GM12878 (cell line): ENCODE data around the gene DHPS. TPM values are rescaled to one million over a fixed set of nuclear protein-coding genes. Genes with fewer than 3 reads are reported as not detected.

Experiments used
- BCL11A ChIP-seq: IDR thresholded peaks from 2 replicates; pipeline ENCODE4 v1.6.1; 2011; ENCODE audit warnings: low read depth, low read length
- CBX3 ChIP-seq: fragments of 200-600 bp; sonication (generic); IDR thresholded peaks from 2 replicates; pipeline ENCODE4 v1.6.1; 2016; ENCODE audit warnings: low read depth, borderline replicate concordance
- CHD1 ChIP-seq: IDR thresholded peaks from 2 replicates; pipeline ENCODE4 v1.6.1; 2012; ENCODE audit warnings: low read depth, low read length, improper control_type of control experiment
- EP300 ChIP-seq, 2 experiments: fragments of 150-350 bp in 1 of 2; IDR thresholded peaks; 2 replicates each; pipeline ENCODE4 v1.6.1; 2011 to 2012; ENCODE audit warnings: low read depth in 2 of 2, low read length in 2 of 2, borderline replicate concordance in 1 of 2, improper control_type of control experiment in 1 of 2, inconsistent platforms in 1 of 2; ENCODE audit not compliant: control insufficient read depth in 1 of 2
- FOXM1 ChIP-seq: IDR thresholded peaks from 2 replicates; pipeline ENCODE4 v1.6.1; 2012; ENCODE audit warnings: low read depth, mild to moderate bottlenecking, inconsistent platforms, low read length, moderate library complexity
- MYB ChIP-seq: fragments of 150-350 bp; IDR thresholded peaks from 2 replicates; pipeline ENCODE4 v1.6.1; 2014; ENCODE audit warnings: mild to moderate bottlenecking, low read depth, low read length, borderline replicate concordance
- PBX3 ChIP-seq: IDR thresholded peaks from 2 replicates; pipeline ENCODE4 v1.6.1; 2011; ENCODE audit warnings: mild to moderate bottlenecking, low read depth, low read length, moderate library complexity; ENCODE audit not compliant: insufficient replicate concordance
- PML ChIP-seq: IDR thresholded peaks from 2 replicates; pipeline ENCODE4 v1.6.1; 2012; ENCODE audit warnings: low read length, inconsistent platforms
- POLR2AphosphoS5 ChIP-seq: IDR thresholded peaks from 2 replicates; pipeline ENCODE4 v1.6.1; 2011; ENCODE audit warnings: mild to moderate bottlenecking, low read length, inconsistent platforms
- RUNX3 ChIP-seq: IDR thresholded peaks from 2 replicates; pipeline ENCODE4 v1.6.1; 2012; ENCODE audit warnings: low read length, inconsistent platforms
- SMAD1 ChIP-seq: fragments of 450-650 bp; IDR thresholded peaks from 2 replicates; pipeline ENCODE4 v1.6.1; 2018; ENCODE audit warnings: mild to moderate bottlenecking, low read depth; ENCODE audit not compliant: partially characterized antibody
- SMC3 ChIP-seq: IDR thresholded peaks from 2 replicates; pipeline ENCODE4 v1.6.1; 2011; ENCODE audit warnings: low read length, improper control_type of control experiment, borderline replicate concordance
- SREBF1 ChIP-seq: IDR thresholded peaks from 2 replicates; pipeline ENCODE4 v1.6.1; 2012; ENCODE audit warnings: mild to moderate bottlenecking, low read length
- SUPT20H ChIP-seq: IDR thresholded peaks from 2 replicates; pipeline ENCODE4 v1.6.1; 2011; ENCODE audit warnings: low read depth, mild to moderate bottlenecking, low read length, moderate library complexity, borderline replicate concordance; ENCODE audit not compliant: control insufficient read depth
- TARDBP ChIP-seq: IDR thresholded peaks from 2 replicates; pipeline ENCODE4 v1.6.1; 2016; ENCODE audit warnings: borderline replicate concordance
- USF1 ChIP-seq: IDR thresholded peaks from 2 replicates; pipeline ENCODE4 v1.6.1; 2011; ENCODE audit warnings: borderline replicate concordance, low read depth, mild to moderate bottlenecking, moderate library complexity, mixed read lengths, low read length; ENCODE audit not compliant: insufficient read depth; ENCODE audit errors: extremely low read length
- YBX1 ChIP-seq: fragments of 450-650 bp; IDR thresholded peaks from 2 replicates; pipeline ENCODE4 v1.6.1; 2016; ENCODE audit warnings: antibody characterized with exemption
- ZNF207 ChIP-seq: fragments of 450-650 bp; IDR thresholded peaks from 2 replicates; pipeline ENCODE4 v1.6.1; 2014; ENCODE audit warnings: antibody characterized with exemption, mild to moderate bottlenecking, borderline replicate concordance
- ZNF217 ChIP-seq: fragments of 450-650 bp; IDR thresholded peaks from 2 replicates; pipeline ENCODE4 v1.6.1; 2017; ENCODE audit warnings: antibody characterized with exemption, mild to moderate bottlenecking
- polyA plus RNA-seq, 11 experiments: library from polyadenylated mRNA; depleted of rRNA in 4 of 11; unstranded in 6 of 11; stranded (reverse) in 5 of 11; fragments of >200 nt; fragmentation: Nextera tagmentation in 4 of 11; fragmentation: Illumina TruSeq in 1 of 11; extraction: Ambion mirVana in 4 of 11; extraction: Trizol in 1 of 11; gene quantifications; 1 replicate in 1 of 11; 2 replicates in 10 of 11; pipeline versions ENCODE4 v1.2.1 to v1.2.3, GENCODE V29; 2011 to 2016; ENCODE audit warnings: inconsistent platforms in 2 of 11, missing spikeins in 2 of 11, low read depth in 1 of 11
- total RNA-seq, 4 experiments: library from RNA; depleted of rRNA in 3 of 4; stranded (reverse); fragments of >200 nt in 3 of 4; fragmentation: Illumina TruSeq in 1 of 4; extraction: Trizol in 1 of 4; gene quantifications; 2 replicates each; pipeline versions ENCODE4 v1.2.1 to v1.2.3, GENCODE V29; 2013 to 2021
- TF ChIP-seq, protein P1 (sequence below): IDR thresholded peaks from 2 replicates; pipeline ENCODE4 v1.6.1; 2012; ENCODE audit warnings: improper control_type of control experiment, low read depth, low read length; ENCODE audit not compliant: insufficient replicate concordance

Gene DHPS
- total and polyA plus RNA-seq, 10 of the 15 experiments (the other 5 are each of a cell fraction or from before 2014, with no cell fraction given), result 36.4 to 104 (median 83.4) TPM

DNA sequence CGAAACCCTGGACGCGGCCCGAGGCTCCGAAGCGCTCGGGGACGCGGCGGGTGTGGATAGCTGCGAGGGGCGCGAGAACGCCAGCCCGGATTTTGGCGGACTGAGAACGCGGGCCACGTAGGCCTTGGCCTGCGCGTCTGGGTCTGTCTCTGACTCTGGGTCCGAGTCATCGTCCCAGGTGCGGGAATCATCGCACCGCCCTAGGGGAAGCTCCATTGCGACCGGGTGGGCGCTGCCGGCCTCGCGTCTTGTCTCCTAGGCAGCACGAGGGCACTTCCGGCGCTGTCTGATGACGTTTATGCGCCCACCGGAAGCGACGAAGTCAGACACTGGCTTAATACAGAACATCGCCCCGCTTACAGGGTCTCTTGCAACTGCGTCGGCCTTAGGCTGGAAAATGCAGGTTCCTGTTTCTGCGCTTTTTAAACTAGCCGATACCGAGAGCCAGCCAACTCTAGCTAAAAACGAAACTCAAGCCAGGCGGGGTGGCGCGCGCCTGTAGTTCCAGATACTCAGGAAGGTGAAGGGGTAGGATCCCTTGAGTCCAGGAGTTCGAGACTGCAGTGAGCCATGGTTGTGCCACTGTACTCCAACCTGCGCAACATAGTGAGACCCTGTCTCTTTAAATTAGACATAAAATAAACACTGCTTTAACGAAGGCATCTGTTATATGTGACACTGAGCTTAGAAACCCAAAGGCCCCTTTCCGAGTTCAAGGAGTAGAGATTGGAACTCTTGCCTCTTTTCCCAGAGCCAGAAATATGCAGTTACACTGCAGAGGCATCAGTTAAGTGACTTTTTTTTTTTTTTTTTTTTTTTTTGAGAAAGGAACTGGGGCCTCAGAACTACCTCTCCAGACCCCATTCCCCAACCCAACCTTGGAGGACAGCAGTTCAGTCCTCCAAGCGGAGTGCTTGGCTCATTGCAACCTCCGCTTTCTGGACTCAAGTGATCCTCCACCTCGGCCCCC, 15.0 kb upstream of the DHPS start, which contains the start of gene FBXW9 (continued):
- TF ChIP-seq FOXM1 (no peak), SMC3 (no peak), MYB (no peak), BCL11A (peak; percentile 10; the same call in 1 of the 2 replicates), RUNX3 (peak; percentile 40; the same call in 1 of the 2 replicates), PBX3 (peak; percentile 36), CHD1 (no peak), TARDBP (peak; percentile 88; the same call in 1 of the 2 replicates), SUPT20H (no peak), SMAD1 (no peak), USF1 (peak; percentile 44), SREBF1 (peak; percentile 23; the same call in 1 of the 2 replicates), CBX3 (no peak), ZNF207 (peak; percentile 97; the same call in 1 of the 2 replicates), POLR2AphosphoS5 (peak; percentile 96), ZNF217 (peak; percentile 43; the same call in 1 of the 2 replicates), YBX1 (no peak), EP300 (IDR thresholded peaks at IDR 0.05; ENCODE audit: borderline replicate concordance in 1 of 2, control insufficient read depth in 1 of 2, low read depth in 2 of 2, low read length in 2 of 2) (no peak), PML (peak; percentile 91)
- TF ChIP-seq, protein P1, sequence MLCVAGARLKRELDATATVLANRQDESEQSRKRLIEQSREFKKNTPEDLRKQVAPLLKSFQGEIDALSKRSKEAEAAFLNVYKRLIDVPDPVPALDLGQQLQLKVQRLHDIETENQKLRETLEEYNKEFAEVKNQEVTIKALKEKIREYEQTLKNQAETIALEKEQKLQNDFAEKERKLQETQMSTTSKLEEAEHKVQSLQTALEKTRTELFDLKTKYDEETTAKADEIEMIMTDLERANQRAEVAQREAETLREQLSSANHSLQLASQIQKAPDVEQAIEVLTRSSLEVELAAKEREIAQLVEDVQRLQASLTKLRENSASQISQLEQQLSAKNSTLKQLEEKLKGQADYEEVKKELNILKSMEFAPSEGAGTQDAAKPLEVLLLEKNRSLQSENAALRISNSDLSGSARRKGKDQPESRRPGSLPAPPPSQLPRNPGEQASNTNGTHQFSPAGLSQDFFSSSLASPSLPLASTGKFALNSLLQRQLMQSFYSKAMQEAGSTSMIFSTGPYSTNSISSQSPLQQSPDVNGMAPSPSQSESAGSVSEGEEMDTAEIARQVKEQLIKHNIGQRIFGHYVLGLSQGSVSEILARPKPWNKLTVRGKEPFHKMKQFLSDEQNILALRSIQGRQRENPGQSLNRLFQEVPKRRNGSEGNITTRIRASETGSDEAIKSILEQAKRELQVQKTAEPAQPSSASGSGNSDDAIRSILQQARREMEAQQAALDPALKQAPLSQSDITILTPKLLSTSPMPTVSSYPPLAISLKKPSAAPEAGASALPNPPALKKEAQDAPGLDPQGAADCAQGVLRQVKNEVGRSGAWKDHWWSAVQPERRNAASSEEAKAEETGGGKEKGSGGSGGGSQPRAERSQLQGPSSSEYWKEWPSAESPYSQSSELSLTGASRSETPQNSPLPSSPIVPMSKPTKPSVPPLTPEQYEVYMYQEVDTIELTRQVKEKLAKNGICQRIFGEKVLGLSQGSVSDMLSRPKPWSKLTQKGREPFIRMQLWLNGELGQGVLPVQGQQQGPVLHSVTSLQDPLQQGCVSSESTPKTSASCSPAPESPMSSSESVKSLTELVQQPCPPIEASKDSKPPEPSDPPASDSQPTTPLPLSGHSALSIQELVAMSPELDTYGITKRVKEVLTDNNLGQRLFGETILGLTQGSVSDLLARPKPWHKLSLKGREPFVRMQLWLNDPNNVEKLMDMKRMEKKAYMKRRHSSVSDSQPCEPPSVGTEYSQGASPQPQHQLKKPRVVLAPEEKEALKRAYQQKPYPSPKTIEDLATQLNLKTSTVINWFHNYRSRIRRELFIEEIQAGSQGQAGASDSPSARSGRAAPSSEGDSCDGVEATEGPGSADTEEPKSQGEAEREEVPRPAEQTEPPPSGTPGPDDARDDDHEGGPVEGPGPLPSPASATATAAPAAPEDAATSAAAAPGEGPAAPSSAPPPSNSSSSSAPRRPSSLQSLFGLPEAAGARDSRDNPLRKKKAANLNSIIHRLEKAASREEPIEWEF, result no peak
